GM19467 (cell line): ENCODE data around the gene UBE2E1.
"Not testable (repeated sequence)": the region's sequence is repeated elsewhere in the genome, so short reads cannot be mapped to it uniquely, and the experiment has no call there.

Source experiments
- ATAC-seq: cut with Tn5 transposase; IDR thresholded peaks from one replicate; pipeline ENCODE4 v1.9.1; 2021; ENCODE audit warnings: mild to moderate bottlenecking, moderate library complexity; ENCODE audit not compliant: unreplicated experiment

Gene UBE2E1

DNA sequence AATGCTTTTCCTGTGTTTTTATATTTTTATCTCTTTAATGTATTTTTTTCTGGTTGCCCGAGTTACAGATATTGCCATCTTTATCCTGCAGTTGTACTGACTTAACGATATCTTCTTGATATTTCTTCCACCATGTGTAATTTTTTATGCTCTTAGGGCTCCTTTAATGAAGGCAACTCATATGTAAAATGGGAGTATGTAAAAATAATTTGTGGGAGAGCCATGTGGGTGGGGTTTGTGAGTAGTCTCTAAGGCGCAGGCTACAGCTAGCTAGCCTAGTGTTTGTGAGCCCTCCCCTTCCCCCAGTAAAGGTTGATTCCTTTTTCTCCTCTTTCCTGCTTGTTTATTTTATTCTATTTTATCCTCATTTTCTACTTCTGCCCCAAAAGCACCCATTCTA is 38.1 kb downstream of the UBE2E1 start:
- ATAC-seq: no peak

DNA sequence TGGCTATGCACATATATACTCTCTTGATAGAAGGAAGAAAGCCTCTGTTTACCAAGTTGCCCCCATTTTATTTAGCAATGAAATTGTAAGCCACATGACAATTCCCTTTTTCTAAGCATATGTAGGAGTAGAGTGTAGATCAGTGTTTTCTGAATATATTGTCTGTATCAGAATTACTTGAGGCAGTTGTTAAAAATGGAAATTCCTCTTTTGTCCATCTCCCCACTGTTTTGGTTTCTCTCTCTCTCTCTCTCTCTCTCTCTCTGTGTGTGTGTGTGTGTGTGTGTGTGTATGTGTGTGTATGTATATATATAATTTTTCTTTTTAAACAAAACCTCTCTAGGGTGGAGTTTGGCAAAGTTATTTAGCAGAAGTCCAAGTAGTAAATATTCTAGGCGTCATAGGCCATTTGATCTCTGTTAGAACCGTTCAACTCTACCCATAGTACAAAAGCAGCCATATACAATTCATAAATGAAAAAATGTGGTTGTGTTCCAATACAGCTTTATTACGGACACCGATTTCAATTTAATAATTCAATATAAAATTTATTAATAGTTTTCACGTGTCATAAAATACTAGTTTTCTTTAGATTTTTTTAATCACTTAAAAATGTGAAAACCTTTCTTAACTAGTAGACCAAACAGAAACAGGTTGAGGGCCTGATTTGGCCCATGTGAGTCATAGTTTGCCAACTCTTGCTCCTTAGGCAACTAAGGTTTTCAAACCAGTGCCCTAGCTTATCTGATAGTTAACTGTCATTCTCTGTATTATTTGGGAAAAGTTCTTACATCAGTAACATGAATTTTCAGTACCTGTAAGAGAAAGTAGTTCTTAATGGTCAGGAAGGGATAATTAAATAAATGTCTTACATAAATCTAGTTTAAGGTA is 39.8 kb downstream of the UBE2E1 start:
- no peak for ATAC-seq

DNA sequence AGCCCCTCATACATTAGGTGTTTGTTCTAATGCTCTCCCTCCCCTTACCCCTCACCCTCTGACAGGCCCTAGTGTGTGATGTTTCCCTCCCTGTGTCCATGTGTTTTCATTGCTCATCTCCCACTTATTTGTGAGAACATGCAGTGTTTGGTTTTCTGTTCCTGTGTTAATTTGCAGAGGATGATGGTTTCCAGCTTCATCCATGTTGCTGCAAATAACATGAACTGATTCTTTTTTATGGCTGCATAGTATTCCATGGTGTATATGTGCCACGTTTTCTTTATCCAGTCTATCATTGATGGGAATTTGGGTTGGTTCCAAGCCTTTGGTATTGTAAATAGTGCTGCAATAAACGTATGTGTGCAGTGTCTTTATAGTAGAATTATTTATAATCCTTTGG is 43.7 kb downstream of the UBE2E1 start:
- ATAC-seq: not testable (repeated sequence)

GRCh38 chr3:23856286-23856685 is 50.5 kb downstream of the UBE2E1 start:
- no peak for ATAC-seq

DNA sequence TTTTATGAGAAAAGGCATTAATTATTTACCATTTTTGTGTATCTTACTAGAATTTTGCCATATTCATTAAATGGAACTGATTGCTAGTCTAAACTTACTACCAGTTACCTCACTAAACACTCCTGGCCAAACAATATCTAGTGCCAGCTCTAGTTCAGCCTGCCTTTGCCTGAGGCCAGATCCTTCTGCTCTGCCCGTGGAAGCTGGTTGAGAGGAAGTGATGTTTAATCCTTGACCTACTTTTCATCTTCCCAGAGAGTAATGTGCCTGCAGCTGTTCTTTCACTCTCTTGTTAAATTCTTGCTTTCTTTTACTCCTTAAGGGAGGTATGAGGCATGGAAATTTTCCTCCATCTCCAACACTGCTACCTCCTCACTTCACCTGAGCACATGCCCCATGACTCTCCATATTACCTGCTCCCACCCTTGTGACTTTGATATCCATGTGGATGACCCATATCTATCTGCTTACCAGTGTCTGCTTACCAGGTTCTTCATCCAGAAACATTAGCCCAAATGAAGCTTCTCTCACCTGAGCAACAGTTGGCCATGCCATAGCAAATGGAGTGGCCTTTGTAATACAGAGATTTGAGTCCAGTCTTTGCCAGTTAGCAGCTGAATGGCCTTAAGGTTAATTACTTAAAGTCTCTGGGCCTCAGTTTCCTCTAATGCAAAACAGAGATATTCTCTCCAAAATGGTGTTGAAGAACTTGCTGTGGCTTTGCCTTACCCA is 53.4 kb downstream of the UBE2E1 start:
- no peak for ATAC-seq

DNA sequence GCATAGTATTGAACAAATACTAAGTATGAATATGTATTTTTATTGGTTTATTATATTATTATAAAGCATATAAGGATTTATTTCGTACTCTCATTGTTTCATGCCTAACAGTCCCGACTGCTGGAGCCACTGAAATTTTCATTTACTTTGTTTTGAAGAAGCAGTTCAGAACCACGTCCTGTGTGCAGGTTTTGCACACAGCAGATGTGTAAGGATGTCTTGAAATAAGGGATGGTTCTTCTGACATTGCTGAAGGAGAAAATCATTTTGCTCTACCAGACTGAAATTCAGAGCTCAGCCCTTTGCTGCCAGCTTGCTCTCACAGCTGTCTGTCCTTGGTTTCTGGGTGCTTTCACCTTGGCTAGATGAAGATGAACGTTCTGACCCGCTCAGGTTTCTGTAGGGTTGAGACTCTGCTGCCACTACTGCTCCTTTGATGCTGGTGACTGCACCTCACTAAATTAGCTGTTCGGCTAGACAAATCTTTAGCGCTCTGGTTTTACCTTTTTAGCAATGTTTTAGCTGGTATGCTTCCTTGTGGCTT is 54.2 kb downstream of the UBE2E1 start:
- no peak for ATAC-seq

DNA sequence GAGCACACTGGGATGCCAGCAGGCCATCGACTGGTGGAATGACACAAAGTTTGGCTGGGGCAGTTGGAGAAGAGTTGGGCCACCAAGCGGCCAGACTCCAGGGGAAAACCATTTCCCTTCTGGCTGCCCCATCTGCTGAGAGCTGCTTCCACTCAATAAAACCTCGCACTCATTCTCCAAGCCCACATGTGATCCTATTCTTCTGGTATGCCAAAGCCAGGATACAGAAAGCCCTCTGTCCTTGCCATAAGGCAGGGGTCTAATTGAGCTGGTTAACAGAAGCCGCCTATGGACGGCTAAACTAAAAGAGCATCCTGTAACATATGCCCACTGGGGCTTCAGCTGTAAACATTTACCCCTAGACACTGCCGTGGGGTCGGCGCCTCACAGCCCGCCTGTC is 55.9 kb downstream of the UBE2E1 start:
- ATAC-seq: no peak

- no peak for ATAC-seq
Observed at GRCh38 chr3:23863060-23863459, 57.3 kb downstream of the UBE2E1 start.

- ATAC-seq: no peak
Observed at GRCh38 chr3:23864931-23865330, 59.2 kb downstream of the UBE2E1 start.

DNA sequence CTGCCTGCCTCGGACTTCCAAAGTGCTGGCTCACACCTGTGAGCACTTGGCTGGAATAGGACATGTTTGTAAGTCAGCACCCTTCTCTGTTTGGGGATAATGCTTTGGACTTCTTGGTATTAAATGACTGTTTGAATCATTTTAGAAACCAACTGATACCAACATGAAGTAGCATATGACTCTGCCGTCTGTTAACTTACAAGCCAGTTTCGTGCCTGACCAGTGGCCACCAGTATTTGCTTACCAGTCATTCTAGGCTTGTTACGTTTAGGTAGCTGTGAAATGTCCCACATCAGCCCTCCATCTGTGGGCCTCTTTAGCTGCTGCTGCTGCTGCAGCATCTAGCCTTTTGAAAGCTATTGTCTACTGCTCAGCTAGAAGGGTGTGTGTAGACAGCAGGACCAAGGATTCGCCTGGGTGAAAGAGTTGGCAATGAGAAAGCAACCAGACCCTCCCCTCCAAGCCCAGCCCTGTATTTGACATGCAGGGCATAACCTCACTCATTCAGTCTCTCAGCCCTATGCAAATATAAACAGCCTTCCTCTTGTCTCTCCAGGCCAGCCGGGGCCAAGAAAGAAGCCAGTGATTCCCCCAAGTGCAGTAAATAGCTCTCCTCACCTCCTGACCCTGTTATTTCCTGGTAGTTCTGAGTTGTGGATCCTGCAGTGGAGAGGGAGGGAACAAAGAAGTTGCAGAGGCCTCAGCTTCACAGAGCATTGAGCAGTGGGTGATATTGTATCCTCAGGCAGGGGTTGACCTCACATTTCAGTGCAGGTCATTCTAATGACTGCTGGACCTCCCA is 60.0 kb downstream of the UBE2E1 start:
- peak; percentile 67 for ATAC-seq

- ATAC-seq: no peak
Observed at GRCh38 chr3:23867400-23867799, 61.6 kb downstream of the UBE2E1 start.

GRCh38 chr3:23867838-23868237 is 62.1 kb downstream of the UBE2E1 start:
- no peak for ATAC-seq

GRCh38 chr3:23869977-23870662 is 64.4 kb downstream of the UBE2E1 start:
- no peak for ATAC-seq

DNA sequence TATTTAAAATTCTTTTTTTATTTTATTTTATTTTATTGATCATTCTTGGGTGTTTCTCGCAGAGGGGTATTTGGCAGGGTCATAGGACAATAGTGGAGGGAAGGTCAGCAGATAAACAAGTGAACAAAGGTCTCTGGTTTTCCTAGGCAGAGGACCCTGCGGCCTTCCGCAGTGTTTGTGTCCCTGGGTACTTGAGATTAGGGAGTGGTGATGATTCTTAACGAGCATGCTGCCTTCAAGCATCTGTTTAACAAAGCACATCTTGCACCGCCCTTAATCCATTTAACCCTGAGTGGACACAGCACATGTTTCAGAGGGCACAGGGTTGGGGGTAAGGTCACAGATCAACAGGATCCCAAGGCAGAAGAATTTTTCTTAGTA is 64.9 kb downstream of the UBE2E1 start:
- not testable (repeated sequence) for ATAC-seq

DNA sequence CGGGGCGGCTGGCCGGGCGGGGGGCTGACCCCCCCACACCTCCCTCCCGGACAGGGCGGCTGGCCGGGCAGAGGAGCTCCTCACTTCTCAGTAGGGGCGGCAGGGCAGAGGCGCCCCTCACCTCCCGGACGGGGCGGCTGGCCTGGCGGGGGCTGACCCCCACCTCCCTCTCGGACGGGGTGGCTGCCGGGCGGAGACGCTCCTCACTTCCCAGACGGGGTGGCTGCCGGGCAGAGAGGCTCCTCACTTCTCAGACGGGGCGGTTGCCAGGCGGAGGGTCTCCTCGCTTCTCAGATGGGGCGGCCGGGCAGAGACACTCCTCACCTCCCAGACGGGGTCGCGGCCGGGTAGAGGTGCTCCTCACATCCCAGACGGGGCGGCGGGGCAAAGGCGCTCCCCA is 65.6 kb downstream of the UBE2E1 start:
- not testable (repeated sequence) for ATAC-seq

DNA sequence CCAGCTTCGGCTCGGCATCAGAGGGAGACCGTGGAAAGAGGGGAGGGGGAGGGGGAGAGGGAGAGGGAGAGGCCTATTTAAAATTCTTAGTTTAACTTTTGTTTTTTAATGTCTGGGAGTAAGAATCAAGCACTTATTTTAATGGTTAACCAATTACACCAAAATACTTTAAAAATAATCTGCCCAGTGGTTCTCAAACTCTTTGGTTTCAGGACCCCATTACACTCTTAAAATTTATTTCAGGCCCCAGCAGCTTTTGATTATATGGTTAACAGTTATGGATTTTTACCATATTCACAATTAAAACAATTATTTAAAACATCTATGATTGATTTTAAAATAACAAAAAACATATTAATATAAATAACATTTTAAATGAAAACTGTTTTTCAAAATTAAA is 66.6 kb downstream of the UBE2E1 start:
- ATAC-seq: no peak

DNA sequence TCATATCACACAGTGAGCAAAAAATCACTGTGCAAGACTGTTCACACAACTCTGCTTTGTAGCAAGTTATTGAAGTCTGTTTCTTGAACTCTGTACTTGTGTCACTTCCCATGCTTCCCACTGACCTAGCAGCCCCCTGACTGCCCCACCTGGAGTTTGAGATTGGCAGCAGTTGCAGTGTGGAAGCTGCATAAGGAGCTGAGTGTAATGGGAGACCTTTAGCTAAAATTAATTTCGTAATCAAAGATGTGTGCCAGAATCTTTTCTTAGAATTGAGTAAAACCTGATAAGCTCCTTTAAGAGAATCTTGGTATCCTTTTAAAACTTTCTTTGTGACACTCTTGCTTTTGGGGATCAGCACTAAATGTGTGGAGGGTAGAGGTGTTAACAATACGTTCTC is 68.2 kb downstream of the UBE2E1 start:
- no peak for ATAC-seq

DNA sequence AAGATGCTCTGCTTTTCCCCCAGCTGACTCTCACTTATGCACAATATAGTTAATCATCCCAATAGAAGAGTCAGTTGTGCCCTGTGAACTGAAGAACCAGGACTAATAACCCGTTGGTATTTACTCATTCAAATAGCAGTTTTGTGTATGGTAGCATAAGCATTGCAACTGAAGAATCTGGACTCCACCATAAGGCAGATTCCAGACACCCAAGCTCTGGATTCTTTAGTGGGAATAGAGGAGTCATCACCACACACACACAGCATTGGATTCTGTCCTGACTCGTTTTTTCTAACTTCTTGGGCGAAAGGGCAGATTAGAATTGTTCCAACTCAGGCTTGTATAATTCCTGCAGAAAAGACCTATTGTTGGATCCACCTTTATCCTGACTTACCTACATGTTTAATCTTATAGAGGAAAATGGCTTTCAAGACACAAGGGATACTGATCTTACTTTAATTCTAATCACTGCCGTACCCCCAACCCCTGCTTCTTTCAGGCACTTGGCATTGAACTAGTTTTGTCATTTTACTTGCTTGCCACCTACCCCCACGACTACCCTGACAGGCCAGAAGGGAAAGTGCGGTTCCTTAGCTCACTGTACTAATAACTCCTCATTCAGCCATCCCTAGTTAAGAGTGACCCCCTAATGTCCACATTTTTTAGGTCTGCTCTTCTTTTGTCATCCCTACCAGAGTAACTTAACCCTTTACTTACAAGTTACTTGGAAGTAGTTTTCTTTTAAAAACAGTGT is 68.8 kb downstream of the UBE2E1 start:
- ATAC-seq: no peak

DNA sequence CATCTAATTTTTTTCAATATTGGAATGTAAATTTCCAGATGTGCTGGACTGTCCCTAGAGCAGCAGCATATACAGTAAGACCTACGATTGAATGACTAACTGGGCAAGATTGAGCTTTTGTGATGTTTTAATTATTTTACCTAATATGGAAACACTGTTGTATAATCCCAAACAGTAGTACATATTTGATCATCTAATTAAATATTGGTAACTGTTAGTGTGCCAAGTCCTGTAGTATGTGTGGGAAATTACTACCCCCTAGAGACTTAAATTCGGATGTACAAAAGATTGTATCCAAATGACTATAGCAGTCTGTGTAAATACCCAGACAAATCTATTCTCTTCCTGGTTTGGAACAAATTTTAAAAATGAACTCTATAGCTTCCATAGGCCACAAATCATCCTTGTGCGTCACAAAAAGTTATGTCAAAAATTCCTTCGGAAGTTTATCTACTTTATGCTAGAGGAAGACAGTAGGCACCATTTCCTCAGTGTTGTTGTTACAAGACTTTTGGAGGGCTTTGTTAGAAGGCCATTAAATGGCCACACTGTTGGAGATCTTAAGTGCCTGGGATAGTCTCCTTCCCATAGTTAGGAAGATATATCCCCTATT is 69.5 kb downstream of the UBE2E1 start:
- ATAC-seq: no peak
